ENCODE results near the gene LIPT1.
A peak's percentile ranks its signal among the peaks of the same experiment; 100 is the strongest.

The LIPT1 gene

GRCh38 chr2:99152199-99152895 lies 2.4 kb upstream of the LIPT1 start:
- ChIA-PET CTCF (no interaction called here), POLR2A (ENCODE audit: low non-redundant PET) (no interaction called here)
- no peak for TF ChIP-seq CTCF (conservative IDR thresholded peaks at IDR 0.05; ENCODE audit: low read depth)
- DNase-seq (ENCODE audit: low spot score): no peak
- H3K27ac ChIP-seq: no peak overlapping the region

GRCh38 chr2:99153921-99154604 lies 704 bp upstream of the LIPT1 start:
- TF ChIP-seq CTCF (conservative IDR thresholded peaks at IDR 0.05; ENCODE audit: low read depth): no peak
- peak overlapping the region; percentile 83 for H3K27ac ChIP-seq
- no peak for DNase-seq (ENCODE audit: low spot score)
- POLR2A ChIA-PET (ENCODE audit: low non-redundant PET): no interaction called here
- CTCF ChIA-PET: no interaction called here

GRCh38 chr2:99156891-99157290 lies 2.1 kb downstream of the LIPT1 start:
- CTCF ChIA-PET: interaction anchor here (2.6 kb wide), 1 partner anchor 12 kb away, joined by 11 read pairs; no protein-coding TSS in a partner anchor
- POLR2A ChIA-PET (ENCODE audit: low non-redundant PET): no interaction called here
- DNase-seq (ENCODE audit: low spot score): no peak
- TF ChIP-seq CTCF (conservative IDR thresholded peaks at IDR 0.05; ENCODE audit: low read depth): no peak
- no peak overlapping the region for H3K27ac ChIP-seq

DNA sequence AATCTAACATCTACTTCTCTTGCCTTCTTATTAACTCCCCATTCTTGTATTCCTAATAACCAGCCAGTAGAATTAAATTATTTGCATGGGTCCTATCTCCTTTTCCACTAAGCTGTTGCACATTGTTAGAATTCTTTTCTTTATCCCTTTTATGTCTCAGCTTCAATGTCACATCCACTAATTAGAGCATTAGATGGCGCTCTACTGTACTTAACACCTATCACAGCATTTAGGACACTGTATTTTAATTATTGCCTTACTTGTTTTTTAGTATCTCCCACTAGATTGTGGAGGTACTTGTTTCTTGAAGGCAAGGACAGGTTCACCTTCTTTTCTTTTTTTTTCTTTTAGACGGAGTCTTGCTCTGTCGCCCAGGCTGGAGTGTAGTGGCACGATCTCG lies 3.8 kb downstream of the LIPT1 start:
- POLR2A ChIA-PET (ENCODE audit: low non-redundant PET): no interaction called here
- no peak for TF ChIP-seq CTCF (conservative IDR thresholded peaks at IDR 0.05; ENCODE audit: low read depth)
- H3K27ac ChIP-seq: no peak overlapping the region
- DNase-seq (ENCODE audit: low spot score): no peak
- CTCF ChIA-PET: interaction anchor here (0.5 to 0.6 kb wide), 2 partner anchors 27 to 177 kb away, joined by 3 read pairs; no protein-coding TSS in a partner anchor

GRCh38 chr2:99159594-99159993 lies 4.8 kb downstream of the LIPT1 start:
- CTCF ChIA-PET: interaction anchor here (0.7 kb wide), 1 partner anchor 206 kb away, joined by 3 read pairs; no protein-coding TSS in a partner anchor

GRCh38 chr2:99166218-99166617 lies 11.5 kb downstream of the LIPT1 start:
- no peak for TF ChIP-seq CTCF (conservative IDR thresholded peaks at IDR 0.05; ENCODE audit: low read depth)
- CTCF ChIA-PET: no interaction called here
- DNase-seq (ENCODE audit: low spot score): no peak
- POLR2A ChIA-PET (ENCODE audit: low non-redundant PET): interaction anchor here (0.7 kb wide), 1 partner anchor 200 kb away, joined by 6 read pairs; no protein-coding TSS in a partner anchor
- no peak overlapping the region for H3K27ac ChIP-seq

More at GRCh38 chr2:99159594-99159993, 4.8 kb downstream of the LIPT1 start:
- TF ChIP-seq CTCF (conservative IDR thresholded peaks at IDR 0.05; ENCODE audit: low read depth): no peak
- DNase-seq (ENCODE audit: low spot score): no peak
- H3K27ac ChIP-seq: no peak overlapping the region
- POLR2A ChIA-PET (ENCODE audit: low non-redundant PET): no interaction called here

Measured in RWPE1 (cell line).